K562 (cell line): ENCODE data around the gene GLI1. TPM values are rescaled to one million over a fixed set of nuclear protein-coding genes. Genes with fewer than 3 reads are reported as not detected.

ENCODE experiments used
- BRCA1 ChIP-seq, 2 experiments: fragments of 450-650 bp in 1 of 2; sonication (generic) in 1 of 2; formaldehyde crosslinking in 1 of 2; IDR thresholded peaks; 2 replicates each; pipeline versions ENCODE4 v1.5.0 to v1.6.1; 2017 to 2020; ENCODE audit warnings: mild to moderate bottlenecking in 1 of 2, missing genetic modification reagents in 1 of 2
- CC2D1A ChIP-seq: fragments of 450-650 bp; IDR thresholded peaks from 2 replicates; pipeline ENCODE4 v1.6.1; 2017; ENCODE audit warnings: mild to moderate bottlenecking
- CCAR2 ChIP-seq: fragments of 200-400 bp; formaldehyde crosslinking; IDR thresholded peaks from 2 replicates; pipeline ENCODE4 v1.6.1; 2017; ENCODE audit warnings: mild to moderate bottlenecking, low read depth, low read length
- COPS2 ChIP-seq: fragments of 450-650 bp; conservative IDR thresholded peaks from 2 replicates; pipeline ENCODE4 v1.6.1; 2016; ENCODE audit warnings: mild to moderate bottlenecking, moderate library complexity
- JUND ChIP-seq, 2 experiments: IDR thresholded peaks; 2 replicates in 1 of 2; 3 replicates in 1 of 2; pipeline ENCODE4 v1.6.1; 2011; ENCODE audit warnings: borderline replicate concordance in 2 of 2, low read depth in 2 of 2, low read length in 2 of 2, improper control_type of control experiment in 1 of 2, missing biosample characterization in 1 of 2, missing genetic modification characterization in 1 of 2, missing genetic modification reagents in 1 of 2
- KLF10 ChIP-seq: fragments of 250-450 bp; sonication (Bioruptor Pico); IDR thresholded peaks from 2 replicates; pipeline ENCODE4 v1.6.1; 2021; ENCODE audit warnings: matching md5 sums
- MEF2D ChIP-seq: conservative IDR thresholded peaks from 2 replicates; pipeline ENCODE4 v1.6.1; 2016; ENCODE audit warnings: low read depth, missing genetic modification characterization, missing compliant biosample characterization
- NFRKB ChIP-seq: fragments of 450-650 bp; IDR thresholded peaks from 2 replicates; pipeline ENCODE4 v1.6.1; 2016; ENCODE audit warnings: low read depth
- NFXL1 ChIP-seq: fragments of 450-650 bp; formaldehyde crosslinking; IDR thresholded peaks from 2 replicates; pipeline ENCODE4 v1.4.0; 2021; ENCODE audit warnings: mild to moderate bottlenecking
- PHF21A ChIP-seq: fragments of 450-650 bp; IDR thresholded peaks from 2 replicates; pipeline ENCODE4 v1.6.1; 2017; ENCODE audit warnings: low read depth, borderline replicate concordance
- PRPF4 ChIP-seq: fragments of 200-400 bp; formaldehyde crosslinking; IDR thresholded peaks from one replicate; pipeline ENCODE4 v1.6.1; 2017; ENCODE audit warnings: low read length, low read depth, mild to moderate bottlenecking; ENCODE audit not compliant: insufficient read depth, poor library complexity, severe bottlenecking
- PTBP1 ChIP-seq: fragments of 200-400 bp; formaldehyde crosslinking; IDR thresholded peaks from 2 replicates; pipeline ENCODE4 v1.6.1; 2017; ENCODE audit warnings: low read depth, low read length
- RFX7 ChIP-seq: fragments of 250-450 bp; sonication (Bioruptor Pico); IDR thresholded peaks from 2 replicates; pipeline ENCODE4 v1.5.1; 2021; ENCODE audit warnings: mild to moderate bottlenecking
- SPI1 ChIP-seq: IDR thresholded peaks from 2 replicates; pipeline ENCODE4 v1.6.1; 2011; ENCODE audit warnings: low read depth, low read length, control low read depth, borderline replicate concordance
- TCFL5 ChIP-seq: fragments of 250-450 bp; sonication (Bioruptor Pico); conservative IDR thresholded peaks from 2 replicates; pipeline ENCODE4 v1.6.1; 2021; ENCODE audit warnings: mild to moderate bottlenecking, moderate library complexity, matching md5 sums
- ZNF589 ChIP-seq: fragments of 200-800 bp; sonication (Bioruptor generic); IDR thresholded peaks from 2 replicates; pipeline ENCODE4 v1.6.1; 2016; ENCODE audit warnings: low read depth, missing genetic modification characterization, missing compliant biosample characterization
- ZNF644 ChIP-seq: fragments of 200-800 bp; sonication (Bioruptor generic); IDR thresholded peaks from 2 replicates; pipeline ENCODE4 v1.6.1; 2016; ENCODE audit warnings: low read depth, missing genetic modification characterization, missing compliant biosample characterization
- polyA plus RNA-seq, 8 experiments: library from polyadenylated mRNA; depleted of rRNA in 4 of 8; stranded (reverse) in 5 of 8; unstranded in 3 of 8; fragments of >200 nt; fragmentation: Nextera tagmentation in 2 of 8; fragmentation: Illumina TruSeq in 1 of 8; extraction: Ambion mirVana in 2 of 8; extraction: Trizol in 1 of 8; gene quantifications; 2 replicates each; pipeline versions ENCODE4 v1.2.1 to v1.2.3, GENCODE V29; 2011 to 2014; ENCODE audit warnings: inconsistent platforms in 1 of 8, missing spikeins in 1 of 8
- total RNA-seq, 7 experiments: library from RNA; depleted of rRNA in 6 of 7; stranded (reverse); fragments of >200 nt in 6 of 7; fragmentation: Illumina TruSeq in 2 of 7; extraction: Trizol in 2 of 7; gene quantifications; 2 replicates each; pipeline versions ENCODE4 v1.2.1 to v1.2.3, GENCODE V29; 2011 to 2021; ENCODE audit warnings: low replicate concordance in 1 of 7
- TF ChIP-seq, protein P1 (sequence below): fragments of 450-650 bp; formaldehyde crosslinking; IDR thresholded peaks from 2 replicates; pipeline ENCODE4 v1.4.0; 2020; ENCODE audit warnings: mild to moderate bottlenecking, mixed read lengths
- TF ChIP-seq, protein P2 (sequence below): IDR thresholded peaks from 2 replicates; pipeline ENCODE4 v1.6.1; 2014; ENCODE audit warnings: antibody characterized with exemption
- TF ChIP-seq, protein P3 (sequence below): fragments of 450-650 bp; IDR thresholded peaks from 2 replicates; pipeline ENCODE4 v1.6.1; 2016; ENCODE audit warnings: mild to moderate bottlenecking
- TF ChIP-seq, protein P4 (sequence below): fragments of 450-650 bp; formaldehyde crosslinking; IDR thresholded peaks from 2 replicates; pipeline ENCODE4 v1.4.0; 2022; ENCODE audit warnings: mild to moderate bottlenecking, moderate library complexity

The GLI1 gene
- total and polyA plus RNA-seq, 9 of the 15 experiments (the other 6 are each of a cell fraction or from before 2014, with no cell fraction given), result 0.24 to 3.7 (median 0.61) TPM

DNA sequence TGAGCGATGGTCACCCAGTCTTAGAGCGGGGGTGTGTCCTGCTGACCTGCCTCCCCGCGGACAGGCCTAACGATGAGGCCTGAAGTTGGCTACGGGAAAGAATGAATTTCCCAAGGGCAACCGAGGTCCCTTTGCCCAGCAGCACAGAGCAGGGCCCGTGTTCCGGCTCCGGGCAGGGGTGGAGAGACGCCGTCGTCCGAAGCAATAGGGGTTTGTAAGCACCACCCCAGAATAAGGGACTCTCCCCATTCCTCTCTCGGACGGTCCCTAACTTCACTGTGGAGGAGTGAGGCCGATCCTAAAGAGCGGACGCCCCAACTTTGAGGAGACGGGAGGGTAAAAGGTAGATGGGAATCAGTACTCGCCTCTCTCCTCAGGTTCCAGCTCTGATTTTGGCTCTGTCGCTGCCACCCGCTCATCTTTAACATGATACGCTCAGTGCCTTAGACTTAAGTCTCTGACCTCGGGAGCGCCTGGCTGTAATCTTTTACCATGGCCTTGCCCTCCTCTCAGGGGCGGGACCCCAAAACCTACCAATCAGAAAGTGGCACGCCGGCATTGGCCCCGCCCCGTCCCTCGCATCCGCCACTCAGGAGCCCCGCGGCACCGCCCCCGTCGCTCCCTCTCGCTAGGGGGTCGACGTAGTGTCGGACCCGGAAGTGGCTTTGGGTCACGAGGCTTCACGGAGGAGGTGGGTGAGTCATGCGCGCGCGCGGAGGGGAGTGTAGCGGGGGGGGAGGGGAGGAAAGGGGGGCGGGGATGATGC, 60.7 kb downstream of the GLI1 start, which contains the start of gene DDIT3 (continued):
- TF ChIP-seq, protein P1, sequence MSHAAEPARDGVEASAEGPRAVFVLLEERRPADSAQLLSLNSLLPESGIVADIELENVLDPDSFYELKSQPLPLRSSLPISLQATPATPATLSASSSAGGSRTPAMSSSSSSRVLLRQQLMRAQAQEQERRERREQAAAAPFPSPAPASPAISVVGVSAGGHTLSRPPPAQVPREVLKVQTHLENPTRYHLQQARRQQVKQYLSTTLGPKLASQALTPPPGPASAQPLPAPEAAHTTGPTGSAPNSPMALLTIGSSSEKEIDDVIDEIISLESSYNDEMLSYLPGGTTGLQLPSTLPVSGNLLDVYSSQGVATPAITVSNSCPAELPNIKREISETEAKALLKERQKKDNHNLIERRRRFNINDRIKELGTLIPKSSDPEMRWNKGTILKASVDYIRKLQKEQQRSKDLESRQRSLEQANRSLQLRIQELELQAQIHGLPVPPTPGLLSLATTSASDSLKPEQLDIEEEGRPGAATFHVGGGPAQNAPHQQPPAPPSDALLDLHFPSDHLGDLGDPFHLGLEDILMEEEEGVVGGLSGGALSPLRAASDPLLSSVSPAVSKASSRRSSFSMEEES (CRISPR knock-in tag), result peak; percentile 81
- TF ChIP-seq CCAR2 (no peak), RFX7 (0 out of 2 replicates have a peak, but pooled peaks have one; percentile 40), KLF10 (CRISPR knock-in tag) (0 out of 2 replicates have a peak, but pooled peaks have one; percentile 15), SPI1 (peak; percentile 45; the same call in 1 of the 2 replicates), PHF21A (0 out of 2 replicates have a peak, but pooled peaks have one; percentile 56), MEF2D (tag) (no peak), NFRKB (peak; percentile 53; the same call in 1 of the 2 replicates), NFXL1 (0 out of 2 replicates have a peak, but pooled peaks have one; percentile 62), JUND (IDR thresholded peaks at IDR 0.05; ENCODE audit: borderline replicate concordance, low read depth, low read length) (peak; percentile 96), JUND (tag; IDR thresholded peaks at IDR 0.05; ENCODE audit: borderline replicate concordance, low read depth, low read length) (peak; percentile 81; the same call in 1 of the 3 replicates), PTBP1 (no peak), TCFL5 (CRISPR knock-in tag) (no peak), BRCA1 (IDR thresholded peaks at IDR 0.05) (no peak), BRCA1 (CRISPR knock-in tag; IDR thresholded peaks at IDR 0.05) (0 out of 2 replicates have a peak, but pooled peaks have one; percentile 62), PRPF4 (peak; percentile 58), ZNF589 (peak; percentile 90), CC2D1A (no peak), ZNF644 (tag) (no peak), COPS2 (no peak)
- TF ChIP-seq, protein P2, sequence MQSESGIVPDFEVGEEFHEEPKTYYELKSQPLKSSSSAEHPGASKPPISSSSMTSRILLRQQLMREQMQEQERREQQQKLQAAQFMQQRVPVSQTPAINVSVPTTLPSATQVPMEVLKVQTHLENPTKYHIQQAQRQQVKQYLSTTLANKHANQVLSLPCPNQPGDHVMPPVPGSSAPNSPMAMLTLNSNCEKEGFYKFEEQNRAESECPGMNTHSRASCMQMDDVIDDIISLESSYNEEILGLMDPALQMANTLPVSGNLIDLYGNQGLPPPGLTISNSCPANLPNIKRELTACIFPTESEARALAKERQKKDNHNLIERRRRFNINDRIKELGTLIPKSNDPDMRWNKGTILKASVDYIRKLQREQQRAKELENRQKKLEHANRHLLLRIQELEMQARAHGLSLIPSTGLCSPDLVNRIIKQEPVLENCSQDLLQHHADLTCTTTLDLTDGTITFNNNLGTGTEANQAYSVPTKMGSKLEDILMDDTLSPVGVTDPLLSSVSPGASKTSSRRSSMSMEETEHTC, result peak; percentile 99
- TF ChIP-seq, protein P3, sequence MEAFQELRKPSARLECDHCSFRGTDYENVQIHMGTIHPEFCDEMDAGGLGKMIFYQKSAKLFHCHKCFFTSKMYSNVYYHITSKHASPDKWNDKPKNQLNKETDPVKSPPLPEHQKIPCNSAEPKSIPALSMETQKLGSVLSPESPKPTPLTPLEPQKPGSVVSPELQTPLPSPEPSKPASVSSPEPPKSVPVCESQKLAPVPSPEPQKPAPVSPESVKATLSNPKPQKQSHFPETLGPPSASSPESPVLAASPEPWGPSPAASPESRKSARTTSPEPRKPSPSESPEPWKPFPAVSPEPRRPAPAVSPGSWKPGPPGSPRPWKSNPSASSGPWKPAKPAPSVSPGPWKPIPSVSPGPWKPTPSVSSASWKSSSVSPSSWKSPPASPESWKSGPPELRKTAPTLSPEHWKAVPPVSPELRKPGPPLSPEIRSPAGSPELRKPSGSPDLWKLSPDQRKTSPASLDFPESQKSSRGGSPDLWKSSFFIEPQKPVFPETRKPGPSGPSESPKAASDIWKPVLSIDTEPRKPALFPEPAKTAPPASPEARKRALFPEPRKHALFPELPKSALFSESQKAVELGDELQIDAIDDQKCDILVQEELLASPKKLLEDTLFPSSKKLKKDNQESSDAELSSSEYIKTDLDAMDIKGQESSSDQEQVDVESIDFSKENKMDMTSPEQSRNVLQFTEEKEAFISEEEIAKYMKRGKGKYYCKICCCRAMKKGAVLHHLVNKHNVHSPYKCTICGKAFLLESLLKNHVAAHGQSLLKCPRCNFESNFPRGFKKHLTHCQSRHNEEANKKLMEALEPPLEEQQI, result no peak
- TF ChIP-seq, protein P4, sequence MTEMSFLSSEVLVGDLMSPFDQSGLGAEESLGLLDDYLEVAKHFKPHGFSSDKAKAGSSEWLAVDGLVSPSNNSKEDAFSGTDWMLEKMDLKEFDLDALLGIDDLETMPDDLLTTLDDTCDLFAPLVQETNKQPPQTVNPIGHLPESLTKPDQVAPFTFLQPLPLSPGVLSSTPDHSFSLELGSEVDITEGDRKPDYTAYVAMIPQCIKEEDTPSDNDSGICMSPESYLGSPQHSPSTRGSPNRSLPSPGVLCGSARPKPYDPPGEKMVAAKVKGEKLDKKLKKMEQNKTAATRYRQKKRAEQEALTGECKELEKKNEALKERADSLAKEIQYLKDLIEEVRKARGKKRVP, result no peak; the same call in 1 of the 2 replicates
